ENCODE data around the gene CLDN7. TPM values are rescaled to one million over a fixed set of nuclear protein-coding genes. Genes with fewer than 3 reads are reported as not detected.

The CLDN7 gene
- total RNA-seq, 2 donors from 2014 or later: 142 to 149 TPM

DNA sequence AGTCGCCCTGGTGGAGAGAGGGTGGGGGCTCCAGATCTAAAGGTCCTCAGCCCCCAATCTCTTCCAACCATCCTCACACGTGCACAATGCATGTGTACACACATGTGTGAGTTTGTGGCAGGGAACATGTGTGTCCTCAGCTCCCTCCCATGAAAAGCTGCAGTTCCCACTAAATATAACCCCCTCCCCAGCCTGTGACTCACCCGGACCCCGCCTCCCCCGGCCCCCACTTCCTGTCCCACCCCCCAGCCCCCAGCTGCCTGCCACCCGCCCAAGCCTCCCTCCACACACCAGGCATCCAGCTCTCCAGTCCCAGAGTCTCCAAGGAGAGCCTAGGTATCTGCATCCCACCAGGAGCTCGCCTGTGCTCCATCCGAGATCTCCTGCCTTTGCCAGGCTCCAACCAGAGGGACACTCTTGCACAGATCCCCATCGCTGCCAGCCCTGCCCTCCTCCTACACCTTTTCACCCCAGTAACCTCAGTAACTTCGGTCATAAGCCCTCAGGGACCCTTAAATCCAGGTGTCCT lies 46.6 kb downstream of the CLDN7 start:
- peak overlapping the region; percentile 99 for H3K27ac Mint-ChIP-seq
- no peak overlapping the region for H3K9ac ChIP-seq (ENCODE audit: extremely low read depth, low read length, poor library complexity, severe bottlenecking)

DNA sequence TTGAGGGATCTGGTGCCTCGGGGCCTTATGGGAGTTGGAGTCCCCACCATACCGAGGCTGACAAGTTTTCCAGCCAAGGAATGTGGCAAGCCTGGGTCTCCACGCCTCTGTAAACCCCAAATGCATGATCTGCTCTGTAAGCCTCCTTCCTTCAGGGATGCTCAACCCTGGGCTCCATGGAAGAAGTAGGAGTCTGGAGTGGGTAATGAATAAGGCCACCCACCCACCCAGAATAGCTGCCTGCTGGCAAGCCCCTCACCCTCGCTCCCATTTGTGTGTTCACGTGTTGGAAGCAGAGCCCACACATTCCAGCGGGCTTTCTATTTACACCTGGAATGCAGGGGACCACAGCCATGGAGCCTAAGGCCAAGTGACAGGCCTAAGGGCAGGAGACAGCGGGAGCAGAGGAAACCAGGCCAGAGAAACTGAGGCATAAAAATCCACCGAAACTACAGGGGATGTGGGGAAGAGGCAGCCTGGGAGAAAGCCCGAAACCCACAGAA lies 47.1 kb downstream of the CLDN7 start:
- Histone ChIP-seq H3K27me3 (ENCODE audit: control insufficient read depth, insufficient read depth, low read length, poor library complexity, severe bottlenecking) (no peaks in the 10 kb centered on the region), H3K9ac (ENCODE audit: extremely low read depth, low read length, poor library complexity, severe bottlenecking) (no peak overlapping the region), H3K9me3 (ENCODE audit: control insufficient read depth, low read length) (no peaks in the 10 kb centered on the region), H3K36me3 (ENCODE audit: control insufficient read depth, insufficient read depth, low read length) (no peaks in the 10 kb centered on the region), H3K27ac (ENCODE audit: low read depth, low read length) (peak overlapping the region; percentile 95), H3K4me1 (ENCODE audit: control insufficient read depth, insufficient read depth, low read length) (peaks cover 14% of the 10 kb centered on the region), H3K4me3 (ENCODE audit: low read length) (peak overlapping the region; percentile 76)
- 0 to 10% methylated on average over 4 to 9 of the region's 9 CpGs for WGBS, 2 experiments (ENCODE audit: insufficient coverage in 1 of 2, insufficient read length in 1 of 2)
- Mint-ChIP-seq H3K36me3 (ENCODE audit: low read depth) (no peaks in the 10 kb centered on the region), H3K27ac (peak overlapping the region; percentile 99), H3K9me3 (no peaks in the 10 kb centered on the region), H3K4me3 (peak overlapping the region; percentile 58), H3K27me3 (ENCODE audit: insufficient read depth) (peaks cover 4% of the 10 kb centered on the region), H3K4me1 (peaks cover 44% of the 10 kb centered on the region)
- TF ChIP-seq, protein P1, sequence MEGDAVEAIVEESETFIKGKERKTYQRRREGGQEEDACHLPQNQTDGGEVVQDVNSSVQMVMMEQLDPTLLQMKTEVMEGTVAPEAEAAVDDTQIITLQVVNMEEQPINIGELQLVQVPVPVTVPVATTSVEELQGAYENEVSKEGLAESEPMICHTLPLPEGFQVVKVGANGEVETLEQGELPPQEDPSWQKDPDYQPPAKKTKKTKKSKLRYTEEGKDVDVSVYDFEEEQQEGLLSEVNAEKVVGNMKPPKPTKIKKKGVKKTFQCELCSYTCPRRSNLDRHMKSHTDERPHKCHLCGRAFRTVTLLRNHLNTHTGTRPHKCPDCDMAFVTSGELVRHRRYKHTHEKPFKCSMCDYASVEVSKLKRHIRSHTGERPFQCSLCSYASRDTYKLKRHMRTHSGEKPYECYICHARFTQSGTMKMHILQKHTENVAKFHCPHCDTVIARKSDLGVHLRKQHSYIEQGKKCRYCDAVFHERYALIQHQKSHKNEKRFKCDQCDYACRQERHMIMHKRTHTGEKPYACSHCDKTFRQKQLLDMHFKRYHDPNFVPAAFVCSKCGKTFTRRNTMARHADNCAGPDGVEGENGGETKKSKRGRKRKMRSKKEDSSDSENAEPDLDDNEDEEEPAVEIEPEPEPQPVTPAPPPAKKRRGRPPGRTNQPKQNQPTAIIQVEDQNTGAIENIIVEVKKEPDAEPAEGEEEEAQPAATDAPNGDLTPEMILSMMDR (conservative IDR thresholded peaks at IDR 0.05): no peak
- DNase-seq: no peak

More for the DNA sequence above, 46.6 kb downstream of the CLDN7 start:
- peaks cover 48% of the 10 kb centered on the region for H3K4me1 Mint-ChIP-seq
- Histone ChIP-seq H3K4me3 (ENCODE audit: low read length) (peak overlapping the region; percentile 78), H3K4me1 (ENCODE audit: control insufficient read depth, insufficient read depth, low read length) (peaks cover 14% of the 10 kb centered on the region), H3K36me3 (ENCODE audit: control insufficient read depth, insufficient read depth, low read length) (no peaks in the 10 kb centered on the region), H3K27me3 (ENCODE audit: control insufficient read depth, insufficient read depth, low read length, poor library complexity, severe bottlenecking) (no peaks in the 10 kb centered on the region), H3K27ac (ENCODE audit: low read depth, low read length) (peak overlapping the region; percentile 95), H3K9me3 (ENCODE audit: control insufficient read depth, low read length) (no peaks in the 10 kb centered on the region)
- TF ChIP-seq, protein P1 (conservative IDR thresholded peaks at IDR 0.05): no peak
- H3K4me3 Mint-ChIP-seq: peak overlapping the region; percentile 58
- no peaks in the 10 kb centered on the region for H3K36me3 Mint-ChIP-seq (ENCODE audit: low read depth)
- 15 to 30% methylated on average over 4 to 7 of the region's 10 CpGs for WGBS, 2 experiments (ENCODE audit: insufficient coverage in 1 of 2, insufficient read length in 1 of 2)
- peak; percentile 84 for DNase-seq
- H3K9me3 Mint-ChIP-seq: no peaks in the 10 kb centered on the region
- peaks cover 4% of the 10 kb centered on the region for H3K27me3 Mint-ChIP-seq (ENCODE audit: insufficient read depth)

DNA sequence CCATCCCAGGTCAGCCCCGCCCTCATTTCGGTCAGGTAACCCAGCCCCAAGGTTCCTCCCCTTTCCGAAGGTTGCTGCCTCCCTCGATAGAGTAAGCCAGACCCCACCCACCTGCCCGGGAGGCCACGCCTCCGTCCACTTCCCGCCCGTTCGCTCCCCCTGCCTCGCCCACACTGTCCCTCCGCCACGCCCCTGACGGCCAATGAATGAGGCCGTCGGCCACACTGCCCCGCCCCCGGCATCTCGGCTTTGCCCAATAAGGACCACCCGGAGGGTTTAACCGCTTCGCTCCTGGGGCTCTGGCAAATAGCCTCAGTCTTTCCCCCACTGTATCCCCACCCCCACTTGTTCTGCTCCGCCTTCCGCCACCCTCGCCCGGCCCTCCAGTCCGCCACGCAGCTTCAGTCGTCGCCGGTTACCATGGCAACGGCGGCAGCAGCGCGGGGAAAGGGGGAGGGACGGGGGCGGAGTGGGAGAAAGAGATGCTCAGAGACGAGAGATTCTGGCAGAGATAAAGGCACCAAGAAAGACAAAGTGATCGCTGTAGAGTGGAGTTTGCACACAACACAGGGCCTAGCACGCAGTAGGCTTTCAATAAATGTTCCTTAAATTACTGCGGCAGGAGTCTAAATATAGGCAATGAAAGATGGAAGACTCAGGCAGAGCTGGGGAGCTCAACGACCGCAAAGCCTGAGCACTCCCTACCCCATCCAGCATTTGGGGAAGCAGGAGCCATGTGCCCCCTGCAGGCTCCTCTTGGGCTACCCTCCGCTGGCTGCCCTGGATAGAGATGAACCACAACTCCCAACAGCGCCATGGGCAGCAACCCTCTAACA lies 47.8 kb downstream of the CLDN7 start:
- H3K4me1 ChIP-seq (ENCODE audit: control insufficient read depth, insufficient read depth, low read length): peaks cover 14% of the 10 kb centered on the region
- WGBS, 2 experiments (ENCODE audit: insufficient coverage in 1 of 2, insufficient read length in 1 of 2): 0% methylated on average over 19 to 45 of the region's 45 CpGs
- H3K36me3 Mint-ChIP-seq (ENCODE audit: low read depth): no peaks in the 10 kb centered on the region
- TF ChIP-seq, protein P1 (conservative IDR thresholded peaks at IDR 0.05): peak; percentile 84
- peak overlapping the region; percentile 99 for H3K27ac Mint-ChIP-seq
- no peaks in the 10 kb centered on the region for H3K9me3 ChIP-seq (ENCODE audit: control insufficient read depth, low read length)
- H3K4me3 Mint-ChIP-seq: peak overlapping the region; percentile 58
- no peaks in the 10 kb centered on the region for H3K9me3 Mint-ChIP-seq
- H3K27me3 Mint-ChIP-seq (ENCODE audit: insufficient read depth): peaks cover 4% of the 10 kb centered on the region
- no peaks in the 10 kb centered on the region for H3K27me3 ChIP-seq (ENCODE audit: control insufficient read depth, insufficient read depth, low read length, poor library complexity, severe bottlenecking)
- DNase-seq: peak; percentile 100
- H3K9ac ChIP-seq (ENCODE audit: extremely low read depth, low read length, poor library complexity, severe bottlenecking): peak overlapping the region; percentile 43
- H3K4me3 ChIP-seq (ENCODE audit: low read length): peak overlapping the region; percentile 76
- H3K4me1 Mint-ChIP-seq: peaks cover 43% of the 10 kb centered on the region
- peak overlapping the region; percentile 95 for H3K27ac ChIP-seq (ENCODE audit: low read depth, low read length)
- H3K36me3 ChIP-seq (ENCODE audit: control insufficient read depth, insufficient read depth, low read length): no peaks in the 10 kb centered on the region
